NAMALWA (cell line): ENCODE measurements around the gene DAPL1.
"Not testable (repeated sequence)": the region's sequence is repeated elsewhere in the genome, so short reads cannot be mapped to it uniquely, and the experiment has no call there.

Experiments used
- DNase-seq: peaks from one replicate; pipeline ENCODE4 v3.0.0-alpha.2; 2015; ENCODE audit warnings: low spot score

The DAPL1 gene

GRCh38 chr2:158822193-158822592 lies 27.1 kb downstream of the DAPL1 start:
- no peak for DNase-seq

- DNase-seq: no peak
These were observed 28.5 kb downstream of the DAPL1 start for GRCh38 chr2:158823486-158824237.

- no peak for DNase-seq
These were observed 29.9 kb downstream of the DAPL1 start for GRCh38 chr2:158825021-158825420.

GRCh38 chr2:158826965-158827364 lies 31.8 kb downstream of the DAPL1 start:
- DNase-seq: no peak

- DNase-seq: no peak
These were observed 33.5 kb downstream of the DAPL1 start for GRCh38 chr2:158828378-158829164.

- no peak for DNase-seq
These were observed 34.0 kb downstream of the DAPL1 start for GRCh38 chr2:158829167-158829566.

- no peak for DNase-seq
These were observed 35.1 kb downstream of the DAPL1 start for GRCh38 chr2:158830201-158830600.

GRCh38 chr2:158835431-158835830 lies 40.3 kb downstream of the DAPL1 start:
- DNase-seq: no peak

GRCh38 chr2:158837645-158838044 lies 42.5 kb downstream of the DAPL1 start:
- no peak for DNase-seq

GRCh38 chr2:158841850-158842249 lies 46.7 kb downstream of the DAPL1 start:
- DNase-seq: no peak

GRCh38 chr2:158845444-158845843 lies 50.3 kb downstream of the DAPL1 start:
- DNase-seq: no peak

- DNase-seq: no peak
These were observed 50.7 kb downstream of the DAPL1 start for GRCh38 chr2:158845859-158846258.

- DNase-seq: not testable (repeated sequence)
These were observed 52.4 kb downstream of the DAPL1 start for GRCh38 chr2:158847526-158847925.

GRCh38 chr2:158848031-158848970 lies 53.2 kb downstream of the DAPL1 start:
- DNase-seq: peak; percentile 31

GRCh38 chr2:158860179-158860578 lies 65.1 kb downstream of the DAPL1 start:
- DNase-seq: not testable (repeated sequence)

- not testable (repeated sequence) for DNase-seq
These were observed 66.5 kb downstream of the DAPL1 start for GRCh38 chr2:158861626-158862025.

GRCh38 chr2:158865469-158865868 lies 70.4 kb downstream of the DAPL1 start:
- DNase-seq: not testable (repeated sequence)
